PC-3 (cell line): ENCODE measurements around the gene RBM15. TPM values are rescaled to one million over a fixed set of nuclear protein-coding genes. Genes with fewer than 3 reads are reported as not detected.

Experiments used
- ATAC-seq: fragments of 200-7000 bp; cut with Tn5 transposase; 2 replicates; pipeline ENCODE4 v1.9.1; 2020; ENCODE audit warnings: mild to moderate bottlenecking, moderate library complexity
- BruUV-seq: library from RNA; stranded (reverse); fragments of 400-500 nt; replicated peaks from 2 replicates; lab custom pipeline; 2021; lab: Mats Ljungman, UMichigan
- CTCF ChIA-PET: fragments of 300-600 bp; sonication (Branson Sonifier 250); formaldehyde crosslinking; loops from one replicate; lab custom pipeline; 2022; ENCODE audit warnings: antibody characterized with exemption; lab: Charles Lee
- POLR2A ChIA-PET: fragments of 300-600 bp; sonication (Branson Sonifier 250); formaldehyde crosslinking; loops from one replicate; lab custom pipeline; 2022; ENCODE audit warnings: antibody characterized with exemption; ENCODE audit not compliant: unreplicated experiment; lab: Charles Lee
- DNase-seq: peaks from one replicate; pipeline ENCODE4 v3.0.0-alpha.2; 2015
- H2AFZ ChIP-seq: fragments of 300-600 bp; sonication (generic); 2 replicates; pipeline ENCODE4 v1.6.0; 2016; ENCODE audit warnings: antibody characterized with exemption, low read length
- H3F3A ChIP-seq: fragments of 300-600 bp; sonication (generic); one replicate; pipeline ENCODE4 v1.6.0; 2017; ENCODE audit warnings: antibody characterized with exemption, low read length, control low read depth, mild to moderate bottlenecking; ENCODE audit not compliant: unreplicated experiment
- H3K27ac ChIP-seq: fragments of 300-600 bp; sonication (generic); 2 replicates; pipeline ENCODE4 v1.5.1; 2016; ENCODE audit warnings: mild to moderate bottlenecking, low read length
- H3K27me3 ChIP-seq: fragments of 300-600 bp; sonication (generic); 2 replicates; pipeline ENCODE4 v1.6.1; 2016; ENCODE audit warnings: low read length, mixed read lengths
- H3K36me3 ChIP-seq: fragments of 300-600 bp; sonication (generic); 2 replicates; pipeline ENCODE4 v1.6.1; 2016; ENCODE audit warnings: low read depth, mixed run types, low read length, mixed read lengths
- H3K4me1 ChIP-seq: fragments of 300-600 bp; sonication (generic); 2 replicates; pipeline ENCODE4 v1.5.1; 2016; ENCODE audit warnings: low read length; ENCODE audit not compliant: insufficient read depth
- H3K4me2 ChIP-seq: fragments of 300-600 bp; sonication (generic); 2 replicates; pipeline ENCODE4 v1.6.0; 2016; ENCODE audit warnings: low read length
- H3K4me3 ChIP-seq: fragments of 300-600 bp; sonication (generic); 2 replicates; pipeline ENCODE4 v1.5.1; 2016; ENCODE audit warnings: mild to moderate bottlenecking, low read length, mixed read lengths
- H3K79me2 ChIP-seq: fragments of 300-600 bp; sonication (generic); 2 replicates; pipeline ENCODE4 v1.6.1; 2017; ENCODE audit warnings: low read length, mixed read lengths
- H3K9ac ChIP-seq: fragments of 300-600 bp; sonication (generic); 2 replicates; pipeline ENCODE4 v1.6.0; 2016; ENCODE audit warnings: mild to moderate bottlenecking, low read length
- H3K9me2 ChIP-seq: fragments of 300-600 bp; sonication (generic); replicated peaks from 2 replicates; pipeline ENCODE4 v1.6.1; 2016; ENCODE audit warnings: mixed run types, low read length, mixed read lengths
- H3K9me3 ChIP-seq: fragments of 300-600 bp; sonication (generic); 2 replicates; pipeline ENCODE4 v1.6.1; 2016; ENCODE audit warnings: low read length, mixed read lengths
- H4K20me1 ChIP-seq: fragments of 300-600 bp; sonication (generic); 2 replicates; pipeline ENCODE4 v1.6.1; 2016; ENCODE audit warnings: low read length, mixed read lengths
- CTCF ChIP-seq: fragments of 300-600 bp; sonication (generic); conservative IDR thresholded peaks from 2 replicates; pipeline ENCODE4 v1.5.1; 2017; ENCODE audit warnings: antibody characterized with exemption, low read depth, mild to moderate bottlenecking, low read length
- EZH2 ChIP-seq: fragments of 300-600 bp; sonication (generic); IDR thresholded peaks from one replicate; pipeline ENCODE4 v1.6.1; 2017; ENCODE audit warnings: antibody characterized with exemption, mild to moderate bottlenecking, low read length; ENCODE audit not compliant: unreplicated experiment
- EZH2phosphoT487 ChIP-seq: fragments of 300-600 bp; sonication (generic); IDR thresholded peaks from 2 replicates; pipeline ENCODE4 v1.6.1; 2018; ENCODE audit warnings: mild to moderate bottlenecking, antibody characterized with exemption, low read length, borderline replicate concordance
- intact Hi-C: fragments of 100-400 bp; cut with micrococcal nuclease; formaldehyde crosslinking; loops from 2 replicates; pipeline ENCODE4 v1.9.0; 2023
- total RNA-seq: library from RNA; depleted of rRNA; stranded (reverse); fragments of >200 nt; gene quantifications from 2 replicates; pipeline ENCODE4 v1.2.3, GENCODE V29; 2014

Gene RBM15
- total RNA-seq, 1 experiment from 2014 or later, result 41.3 TPM

GRCh38 chr1:110356379-110356778, 17.2 kb downstream of the RBM15 start:
- TF ChIP-seq CTCF (no peak), EZH2 (no peak), EZH2phosphoT487 (no peak)

GRCh38 chr1:110360431-110360830, 21.3 kb downstream of the RBM15 start:
- Histone ChIP-seq H3K9me2 (no peaks in the 10 kb centered on the region), H3K27me3 (no peaks in the 10 kb centered on the region), H4K20me1 (peaks cover 27% of the 10 kb centered on the region; the same call in 1 of the 2 replicates), H3K79me2 (peaks cover 91% of the 10 kb centered on the region), H3K9me3 (no peaks in the 10 kb centered on the region), H3K36me3 (peaks cover 12% of the 10 kb centered on the region; the same call in 1 of the 2 replicates), H3K4me3 (no peak overlapping the region), H3F3A (peaks cover 9% of the 10 kb centered on the region), H3K9ac (no peak overlapping the region), H2AFZ (no peak overlapping the region), H3K27ac (no peak overlapping the region), H3K4me2 (no peak overlapping the region), H3K4me1 (peaks cover 18% of the 10 kb centered on the region)
- no peak for DNase-seq
- intact Hi-C loops, result no loop called here
- TF ChIP-seq EZH2 (no peak), CTCF (no peak), EZH2phosphoT487 (no peak)
- POLR2A ChIA-PET, result no interaction called here
- no peak for ATAC-seq
- BruUV-seq, result no TSS peak
- CTCF ChIA-PET, result no interaction called here

More at GRCh38 chr1:110356379-110356778, 17.2 kb downstream of the RBM15 start:
- no peak overlapping the region for H3K9ac ChIP-seq
- DNase-seq (peak; percentile 93), ATAC-seq (peak; percentile 95)
- no peaks in the 10 kb centered on the region for H3K9me3 ChIP-seq
- peaks cover 97% of the 10 kb centered on the region for H3K79me2 ChIP-seq
- no TSS peak for BruUV-seq
- H3K4me2 ChIP-seq, result peak overlapping the region; percentile 20
- no peaks in the 10 kb centered on the region for H3K27me3 ChIP-seq
- intact Hi-C loops, result loop anchor here (1.0 to 5.0 kb wide), 2 partner anchors 36 to 51 kb away; partner anchors contain the start of genes LAMTOR5 and SLC16A4
- no peaks in the 10 kb centered on the region for H3K9me2 ChIP-seq
- no peak overlapping the region for H2AFZ ChIP-seq
- H3K4me3 ChIP-seq, result no peak overlapping the region; the same call in 1 of the 2 replicates
- ChIA-PET POLR2A (no interaction called here), CTCF (no interaction called here)
- H4K20me1 ChIP-seq, result peaks cover 35% of the 10 kb centered on the region
- H3K4me1 ChIP-seq, result peaks cover 23% of the 10 kb centered on the region
- peaks cover 12% of the 10 kb centered on the region for H3F3A ChIP-seq
- H3K27ac ChIP-seq, result no peak overlapping the region
- H3K36me3 ChIP-seq, result peaks cover 4% of the 10 kb centered on the region

- Histone ChIP-seq H3K4me1 (peaks cover 4% of the 10 kb centered on the region; the same call in 1 of the 2 replicates), H4K20me1 (peaks cover 14% of the 10 kb centered on the region; the same call in 1 of the 2 replicates), H3K27me3 (no peaks in the 10 kb centered on the region), H2AFZ (no peak overlapping the region), H3K27ac (no peak overlapping the region), H3K9me2 (no peaks in the 10 kb centered on the region), H3F3A (no peaks in the 10 kb centered on the region), H3K4me2 (no peak overlapping the region), H3K9ac (no peak overlapping the region), H3K4me3 (no peak overlapping the region), H3K36me3 (peaks cover 20% of the 10 kb centered on the region; the same call in 1 of the 2 replicates), H3K9me3 (no peaks in the 10 kb centered on the region), H3K79me2 (peaks cover 91% of the 10 kb centered on the region)
- CTCF ChIA-PET, result no interaction called here
- DNase-seq, result no peak
- no peak for ATAC-seq
- no TSS peak for BruUV-seq
- POLR2A ChIA-PET, result no interaction called here
- intact Hi-C loops, result no loop called here
- TF ChIP-seq EZH2phosphoT487 (no peak), CTCF (no peak), EZH2 (no peak)
Measured at GRCh38 chr1:110361856-110362255, 22.7 kb downstream of the RBM15 start.
